Stimulated activated CD4-positive, alpha-beta T cell treated with anti-CD3 and anti-CD28 coated beads, Interleukin-4, amount 100 ng/mL, for 4 hours (primary cell): ENCODE data around the gene CMYA5.
"Not testable (repeated sequence)": the region's sequence is repeated elsewhere in the genome, so short reads cannot be mapped to it uniquely, and the experiment has no call there.

Experiments
- DNase-seq, 2 experiments: peaks; one replicate each; pipeline ENCODE4 v3.0.0-alpha.2; 2020

Gene CMYA5

DNA sequence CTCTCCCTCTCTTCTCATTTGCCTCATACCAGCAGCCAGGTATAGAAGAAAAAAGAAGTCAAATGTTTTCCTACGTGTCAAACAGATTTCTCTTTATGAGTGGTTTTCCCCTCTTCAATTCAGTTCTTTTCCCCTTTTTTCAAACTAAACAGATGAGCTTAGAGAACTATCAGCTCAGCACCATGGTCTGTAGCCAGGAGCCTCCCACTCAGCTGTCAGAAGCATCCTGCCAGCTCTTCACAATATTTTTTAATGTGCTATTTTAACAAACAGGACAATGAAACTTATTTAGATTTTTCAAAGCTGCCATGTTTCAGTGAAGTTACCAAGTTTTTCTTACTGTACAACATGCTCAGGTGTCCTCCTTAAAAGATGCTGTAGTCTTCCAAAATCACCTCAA is 63.5 kb downstream of the CMYA5 start:
- no peak for DNase-seq

DNA sequence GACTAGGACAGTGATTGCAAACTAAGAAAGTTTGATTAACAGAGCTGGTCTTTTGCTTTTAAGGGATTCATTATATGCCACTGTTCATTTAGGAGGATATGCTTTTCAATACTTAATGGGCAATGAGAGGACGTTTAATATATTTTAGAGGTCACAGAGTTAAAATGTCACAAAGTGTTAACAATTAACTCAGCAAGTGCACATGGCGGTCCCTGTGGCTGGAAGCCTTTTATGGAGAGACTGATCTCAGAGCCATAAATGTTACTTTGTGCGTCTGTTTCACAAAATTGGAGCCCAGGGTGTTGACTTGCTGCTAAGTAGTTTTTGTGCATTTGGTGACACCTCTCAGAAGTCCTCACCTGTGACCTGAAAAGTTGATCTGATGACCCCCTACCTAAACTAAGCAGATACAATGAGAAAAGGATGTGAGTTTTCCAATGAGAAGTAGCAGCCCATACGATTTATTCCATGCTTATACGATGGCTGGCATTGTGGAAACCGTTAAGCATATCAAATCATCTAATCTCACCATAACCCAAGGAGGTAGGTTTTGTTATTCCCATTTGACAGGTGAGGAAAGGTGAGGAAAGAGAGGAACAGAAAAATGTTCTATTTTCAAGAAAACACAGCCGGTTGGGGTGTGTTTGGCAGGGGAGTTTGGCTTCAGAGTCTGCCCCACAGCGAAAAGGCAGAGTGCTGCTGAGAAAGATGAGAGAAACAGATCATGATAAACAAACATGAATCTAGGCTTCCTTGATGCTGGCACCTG is 64.4 kb downstream of the CMYA5 start:
- DNase-seq: no peak

DNA sequence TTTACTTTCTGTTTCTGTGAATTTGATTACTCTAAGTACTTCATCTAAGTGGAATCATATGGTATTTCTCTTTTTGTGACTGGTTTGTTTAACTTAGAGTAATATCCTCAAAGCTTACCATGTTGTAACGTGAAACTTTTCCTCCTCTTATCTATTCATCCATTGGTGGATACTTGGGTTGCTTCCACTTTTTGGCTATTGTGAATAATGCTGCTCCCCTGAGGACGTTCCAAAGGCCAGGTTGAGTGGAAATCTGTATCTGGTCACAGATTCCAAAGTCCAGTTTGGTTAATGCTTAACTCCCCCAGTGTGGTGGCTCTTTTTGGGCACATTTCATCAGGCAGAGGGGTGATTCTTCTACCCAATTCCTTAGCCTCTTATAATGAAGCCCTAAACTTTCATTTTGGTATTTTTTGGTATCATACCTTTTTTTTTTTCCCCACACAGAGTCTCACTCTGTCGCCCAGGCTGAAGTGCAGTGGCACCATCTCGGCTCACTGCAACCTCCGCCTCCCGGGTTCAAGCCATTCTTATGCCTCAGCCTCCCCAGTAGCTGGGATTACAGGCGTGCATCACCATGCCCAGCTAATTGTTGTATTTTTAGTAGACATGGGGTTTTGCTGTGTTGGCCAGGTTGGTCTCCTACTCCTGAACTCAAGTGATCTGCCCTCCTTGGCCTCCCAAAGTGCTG is 65.4 kb downstream of the CMYA5 start:
- no peak for DNase-seq

DNA sequence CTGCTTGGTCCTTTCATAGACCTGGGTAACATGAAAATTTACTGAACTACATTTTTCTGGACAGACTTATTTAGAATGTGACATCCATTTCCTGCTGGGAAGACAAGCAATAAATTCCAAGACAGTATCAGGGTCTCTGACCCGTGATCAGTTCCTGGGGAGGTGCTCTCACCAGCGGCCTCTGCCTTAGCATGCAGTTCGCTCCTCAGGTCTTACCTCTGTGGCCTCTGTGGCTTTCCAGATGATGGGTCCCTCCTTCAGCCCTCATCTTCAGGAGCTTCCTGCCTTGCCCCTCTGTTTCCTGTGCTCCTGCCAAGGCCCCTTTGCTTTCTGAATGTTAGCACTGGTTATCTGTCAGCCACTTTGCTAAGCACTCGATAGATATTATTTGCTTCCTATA is 66.4 kb downstream of the CMYA5 start:
- DNase-seq: no peak

DNA sequence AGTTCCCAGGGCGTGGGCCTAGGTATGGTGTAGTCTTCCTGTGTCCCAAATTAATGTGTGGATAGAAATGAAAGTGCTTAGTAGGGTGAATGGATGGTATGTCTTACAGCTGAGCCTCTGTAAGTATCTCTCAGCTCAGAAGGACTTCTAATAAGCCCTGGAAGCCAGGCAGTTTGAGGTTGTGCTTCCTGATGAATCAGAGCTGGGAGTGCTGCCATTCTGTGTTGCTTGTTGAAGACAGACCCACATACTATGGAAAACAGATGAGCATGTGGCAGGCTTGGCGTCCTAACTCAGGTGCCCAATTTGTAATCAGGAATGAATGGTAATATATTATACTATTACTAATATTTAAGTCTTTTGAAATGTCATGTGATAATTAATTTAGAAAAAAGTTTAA is 69.8 kb downstream of the CMYA5 start:
- DNase-seq: no peak

DNA sequence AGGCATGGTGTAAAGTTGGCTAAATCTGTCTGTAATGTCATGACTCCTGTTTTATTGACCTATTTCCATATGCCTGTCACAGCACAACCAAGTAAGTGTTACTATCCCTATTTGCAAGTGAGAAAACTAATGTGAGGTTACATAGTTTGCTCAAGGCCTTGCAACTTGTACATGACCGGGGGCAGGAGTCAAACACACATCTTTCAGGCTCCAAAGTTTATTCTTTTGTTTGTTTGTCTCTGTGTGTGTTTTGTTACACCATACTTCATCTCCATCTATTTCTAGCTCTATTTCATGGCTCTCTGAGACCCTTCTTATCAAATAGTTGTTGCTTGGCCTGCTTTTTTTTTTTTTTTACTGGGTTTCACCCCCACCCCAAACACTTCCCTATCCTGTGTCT is 70.2 kb downstream of the CMYA5 start:
- DNase-seq: no peak

DNA sequence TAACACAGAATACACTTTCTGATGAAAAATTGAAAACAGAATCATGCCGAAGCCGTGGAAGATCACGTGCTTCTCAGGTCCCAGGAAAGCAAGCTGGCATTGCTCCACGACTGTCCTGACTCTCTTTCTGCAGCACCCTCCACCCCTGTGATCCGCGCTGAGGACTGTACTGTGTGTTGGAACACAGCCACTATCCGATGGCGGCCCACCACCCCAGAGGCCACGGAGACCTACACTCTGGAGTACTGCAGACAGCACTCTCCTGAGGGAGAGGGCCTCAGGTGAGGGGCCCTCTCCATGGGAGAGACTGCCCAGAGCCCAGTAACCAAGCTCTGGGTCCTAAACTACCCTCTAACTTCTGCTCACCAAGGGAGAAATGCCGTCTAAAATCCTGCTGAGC is 73.3 kb downstream of the CMYA5 start:
- no peak for DNase-seq

DNA sequence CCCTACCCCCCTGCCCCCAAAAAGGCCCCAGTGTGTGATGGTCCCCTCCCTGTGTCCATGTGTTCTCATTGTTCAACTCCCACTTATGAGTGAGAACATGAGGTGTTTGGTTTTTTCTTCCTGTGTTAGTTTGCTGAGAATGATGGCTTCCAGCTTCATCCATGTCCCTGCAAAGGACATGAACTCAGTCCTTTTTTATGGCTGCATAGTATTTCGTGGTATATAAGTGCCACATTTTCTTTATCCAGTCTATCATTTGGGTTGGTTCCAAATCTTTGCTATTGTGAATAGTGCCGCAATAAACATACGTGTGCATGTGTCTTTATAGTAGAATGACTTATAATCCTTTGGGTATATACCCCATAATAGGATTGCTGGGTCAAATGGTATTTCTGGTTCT is 74.5 kb downstream of the CMYA5 start:
- not testable (repeated sequence) for DNase-seq

DNA sequence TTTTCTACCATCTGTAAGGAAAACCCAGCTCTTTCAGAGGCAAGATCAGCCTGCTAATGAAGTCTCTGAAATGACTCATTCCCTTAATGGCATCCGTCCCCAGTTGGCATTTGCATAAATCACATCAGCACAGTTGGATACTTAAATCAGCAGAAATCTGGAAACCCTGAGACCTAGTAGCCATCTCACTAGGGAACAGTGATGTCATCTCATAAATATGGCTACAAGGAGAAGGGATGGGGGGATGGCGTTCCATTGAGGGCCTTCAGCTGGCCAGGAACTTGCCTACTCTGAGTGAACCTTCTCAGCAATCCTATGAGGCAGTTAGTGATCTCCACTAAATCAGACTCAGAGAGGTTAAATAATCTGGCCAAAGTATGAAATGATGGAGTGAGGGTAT is 81.8 kb downstream of the CMYA5 start:
- DNase-seq: no peak

DNA sequence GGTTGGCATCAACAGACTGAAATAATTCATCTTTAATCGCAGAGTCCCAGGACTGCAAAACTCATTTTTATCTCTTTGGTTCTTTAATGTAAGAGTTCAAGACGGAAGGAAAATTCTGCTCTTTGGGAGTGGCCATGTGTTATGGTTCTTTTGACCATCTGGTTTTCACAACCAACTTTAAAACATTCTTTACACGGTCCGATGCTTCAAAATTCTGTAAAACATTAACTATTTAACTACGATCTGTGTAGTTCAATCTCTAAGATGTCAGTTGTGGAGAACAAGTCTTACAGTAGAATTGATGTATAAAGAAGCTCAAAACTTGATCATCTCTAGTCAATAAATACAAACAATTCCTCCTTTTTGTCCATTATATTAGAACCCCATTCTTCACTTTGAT is 83.0 kb downstream of the CMYA5 start:
- no peak for DNase-seq

DNA sequence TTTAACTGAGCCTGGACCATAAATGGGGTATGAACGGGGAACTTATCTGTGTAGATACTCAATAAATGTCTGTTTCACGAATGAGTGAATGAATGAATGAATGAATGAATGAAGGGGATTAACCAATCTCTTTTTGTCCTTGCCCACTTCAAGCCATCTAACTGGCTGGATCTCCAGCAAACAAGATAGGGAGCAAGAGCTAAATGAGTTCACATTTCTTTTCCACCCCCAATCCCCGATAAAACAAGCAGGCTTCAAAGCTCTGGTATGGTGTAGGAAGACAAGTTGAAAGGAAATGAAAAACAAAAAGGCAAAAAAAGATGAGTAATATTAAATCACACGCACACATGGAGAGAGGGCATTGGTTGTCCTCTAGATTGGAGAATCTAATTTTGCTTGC is 84.0 kb downstream of the CMYA5 start:
- DNase-seq: no peak

DNA sequence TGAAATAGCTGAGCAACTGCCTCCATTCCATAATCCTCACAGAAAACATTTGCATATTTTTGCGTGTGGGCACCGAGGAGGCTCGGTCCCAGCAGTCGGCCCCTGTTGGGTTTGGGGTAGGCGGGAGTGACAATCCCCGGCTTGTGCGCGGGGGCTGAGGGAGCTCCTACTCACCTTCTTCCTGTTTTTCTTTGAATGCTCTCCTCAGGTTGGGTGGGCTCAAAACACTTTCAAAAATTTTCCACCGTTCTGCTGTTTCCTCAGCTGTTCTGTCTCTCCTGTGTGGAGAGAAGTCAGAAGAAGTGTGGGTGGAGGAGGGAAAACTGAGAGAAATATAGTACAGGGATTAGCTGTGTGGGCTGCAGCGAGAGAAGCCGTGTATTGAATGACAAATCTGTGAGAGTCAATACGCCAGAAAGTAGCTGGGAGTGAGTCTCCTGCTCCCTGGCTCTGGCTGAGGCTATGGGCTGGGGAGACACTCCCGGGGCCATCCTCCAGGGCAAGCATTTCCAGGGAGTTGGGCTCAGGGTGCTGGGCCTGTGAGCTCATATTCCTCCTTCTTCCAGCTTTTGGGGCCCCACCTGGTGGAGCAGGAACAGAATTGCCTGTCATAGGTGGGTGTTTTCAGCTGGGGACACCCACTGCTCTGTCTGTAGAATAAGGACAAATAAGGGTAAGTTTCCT is 84.7 kb downstream of the CMYA5 start:
- no peak for DNase-seq

DNA sequence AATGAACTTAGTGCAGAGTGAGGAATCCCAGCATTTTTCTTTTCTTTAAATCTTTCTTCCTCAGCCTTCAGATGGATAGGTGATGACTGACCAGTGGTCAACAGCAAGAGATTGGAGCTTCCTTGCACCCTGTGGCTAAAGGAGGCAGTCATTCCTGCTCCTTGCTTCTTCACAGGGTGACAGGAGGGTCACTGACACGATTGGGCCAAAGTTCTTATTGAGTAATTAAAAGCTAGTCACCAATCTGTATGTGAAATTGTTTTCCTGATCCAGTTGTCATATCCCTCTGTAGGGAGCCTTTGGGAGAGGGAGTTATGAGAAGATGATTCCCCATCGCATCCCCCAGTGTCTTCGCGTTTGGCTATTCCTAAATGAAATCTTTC is 85.2 kb downstream of the CMYA5 start:
- no peak for DNase-seq

DNA sequence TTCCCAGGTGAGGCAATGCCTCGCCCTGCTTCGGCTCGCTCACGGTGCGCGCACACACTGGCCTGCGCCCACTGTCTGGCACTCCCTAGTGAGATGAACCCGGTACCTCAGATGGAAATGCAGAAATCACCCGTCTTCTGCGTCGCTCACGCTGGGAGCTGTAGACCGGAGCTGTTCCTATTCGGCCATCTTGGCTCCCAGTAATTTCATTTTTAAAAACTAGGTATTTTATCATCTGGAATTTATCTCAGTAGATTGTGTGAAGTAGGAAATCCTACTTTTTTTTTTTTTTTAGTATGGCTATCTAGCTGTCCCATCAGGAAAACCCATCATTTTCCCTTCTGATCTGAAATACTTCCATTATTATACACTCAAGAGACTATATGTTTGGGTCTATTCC is 95.1 kb downstream of the CMYA5 start:
- DNase-seq: not testable (repeated sequence)

DNA sequence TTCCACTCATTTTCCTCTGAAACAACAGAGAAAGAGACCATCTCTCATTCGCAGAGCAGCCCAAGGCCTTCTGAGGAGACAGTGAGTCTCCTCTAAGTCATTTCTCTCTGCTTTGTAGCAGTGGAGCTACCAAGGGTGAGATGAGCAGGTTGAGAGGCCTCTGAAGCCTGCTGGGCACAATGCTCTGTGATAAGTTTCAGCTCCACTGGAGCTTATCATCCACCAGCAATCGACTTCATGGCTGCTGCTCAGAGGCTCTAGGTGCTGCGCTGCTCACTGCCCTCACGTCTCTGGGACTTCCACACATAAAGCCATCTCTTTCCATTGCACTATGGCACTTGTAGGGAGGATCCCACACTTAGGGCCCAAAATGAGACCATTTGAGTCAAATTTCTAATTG is 96.3 kb downstream of the CMYA5 start:
- no peak for DNase-seq

DNA sequence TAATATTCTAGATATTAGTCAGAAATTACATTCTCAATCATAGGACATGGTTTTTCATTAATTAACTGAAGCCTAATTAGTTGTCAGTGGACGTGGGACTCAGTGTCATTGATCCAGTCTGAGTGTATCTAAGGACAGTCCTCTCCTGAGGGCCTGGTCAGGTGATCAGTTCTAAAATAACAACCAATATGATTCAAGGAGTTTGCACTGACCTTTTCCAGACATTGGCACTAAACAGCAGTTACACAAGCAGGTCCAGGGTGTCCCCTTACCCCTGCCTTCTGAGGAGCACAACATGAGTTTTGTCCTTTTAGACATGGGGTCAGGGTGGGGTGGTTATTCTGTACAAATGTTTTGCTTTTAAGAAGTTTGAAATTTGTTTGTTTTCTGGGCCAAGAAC is 97.8 kb downstream of the CMYA5 start:
- no peak for DNase-seq

DNA sequence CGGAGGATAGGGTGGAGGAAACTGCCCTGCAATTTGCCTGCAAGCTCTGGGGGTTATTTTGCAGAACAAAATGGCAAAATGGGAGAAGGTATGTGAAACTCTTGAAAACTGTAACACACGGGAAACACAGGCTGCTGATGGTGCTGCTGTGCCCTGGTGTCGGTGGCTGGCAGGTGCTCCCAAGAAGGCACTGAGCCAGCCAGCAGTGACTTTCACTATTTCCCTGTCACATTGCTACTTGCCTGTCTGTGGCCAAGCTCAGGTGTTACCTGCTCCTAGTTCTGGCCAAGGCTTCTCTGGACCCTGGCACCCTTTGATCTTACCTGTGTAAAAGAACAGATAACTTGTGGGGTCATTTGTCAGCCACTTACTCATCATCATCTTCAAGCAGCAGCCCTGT is 102.2 kb downstream of the CMYA5 start:
- no peak for DNase-seq

DNA sequence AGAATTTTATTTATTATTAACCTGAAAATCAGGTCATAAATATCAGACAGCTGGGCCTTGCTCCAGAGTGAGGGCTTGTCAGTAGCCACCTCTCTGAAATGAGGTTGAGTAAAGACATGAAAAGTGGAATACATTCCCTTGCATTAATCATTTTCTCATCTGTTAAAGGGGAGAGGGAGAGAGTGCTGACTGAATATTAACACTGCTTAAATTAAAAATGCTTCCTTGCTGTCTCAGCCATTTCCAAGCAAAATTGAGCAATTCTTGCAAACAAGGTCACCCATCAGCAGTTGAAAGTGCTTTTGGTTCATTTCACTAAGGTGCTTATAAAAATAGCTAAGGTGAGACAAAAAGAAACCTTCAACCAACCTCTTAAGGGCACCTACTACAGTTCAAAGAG is 102.8 kb downstream of the CMYA5 start:
- no peak for DNase-seq

DNA sequence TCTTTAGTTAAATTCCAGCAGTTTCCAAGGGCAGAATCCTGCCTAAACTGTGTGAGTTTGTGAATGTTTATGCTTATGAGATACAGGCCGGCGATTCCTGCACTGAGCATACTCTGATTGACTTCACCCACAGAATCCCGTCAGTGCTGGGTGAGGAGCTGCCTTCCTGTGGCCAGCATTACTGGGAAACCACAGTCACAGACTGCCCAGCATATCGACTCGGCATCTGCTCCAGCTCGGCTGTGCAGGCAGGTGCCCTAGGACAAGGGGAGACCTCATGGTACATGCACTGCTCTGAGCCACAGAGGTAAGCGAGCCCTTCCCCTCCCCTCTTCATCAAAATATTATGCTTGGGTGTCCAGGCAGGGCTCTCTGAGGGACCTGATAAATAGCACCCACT is 103.7 kb downstream of the CMYA5 start:
- DNase-seq: no peak

DNA sequence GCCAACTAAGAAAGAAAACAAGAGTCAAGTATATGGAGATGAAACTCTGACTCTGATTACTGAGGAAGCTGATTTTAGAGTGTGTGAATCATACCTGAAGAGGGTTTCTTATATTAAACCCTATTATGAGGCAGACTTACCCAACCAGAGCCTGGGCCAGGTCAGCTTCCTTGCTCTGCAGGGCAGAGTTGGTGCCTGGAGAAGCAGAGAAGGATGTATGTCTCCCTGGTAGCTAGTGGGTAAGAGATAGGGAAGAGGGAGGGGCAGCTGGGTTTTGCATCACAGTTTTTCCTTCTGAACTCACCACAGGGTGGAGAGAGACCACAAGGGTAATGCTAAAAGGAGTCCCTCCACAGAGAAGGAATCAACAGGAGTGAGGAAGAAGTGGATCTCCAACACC is 104.1 kb downstream of the CMYA5 start:
- no peak for DNase-seq

DNA sequence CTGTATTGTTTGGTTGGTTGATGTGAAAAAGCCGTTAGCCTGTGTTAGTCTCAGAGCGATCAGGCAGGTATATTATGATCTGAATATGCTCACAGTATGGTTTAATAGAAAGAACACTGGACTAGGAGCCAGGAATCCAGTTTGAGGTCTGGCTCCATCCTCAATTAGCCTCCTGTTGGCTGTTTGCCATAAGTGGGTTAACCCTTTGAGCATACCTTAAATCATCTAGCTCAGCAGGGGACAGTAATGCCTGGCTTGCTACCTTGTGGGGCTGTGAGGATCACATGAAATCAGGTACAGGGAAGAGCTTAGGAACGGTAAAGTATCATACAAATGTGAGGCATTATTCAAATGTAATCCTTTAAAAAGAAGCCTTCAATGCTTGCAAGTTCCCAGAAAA is 104.7 kb downstream of the CMYA5 start:
- DNase-seq: no peak

DNA sequence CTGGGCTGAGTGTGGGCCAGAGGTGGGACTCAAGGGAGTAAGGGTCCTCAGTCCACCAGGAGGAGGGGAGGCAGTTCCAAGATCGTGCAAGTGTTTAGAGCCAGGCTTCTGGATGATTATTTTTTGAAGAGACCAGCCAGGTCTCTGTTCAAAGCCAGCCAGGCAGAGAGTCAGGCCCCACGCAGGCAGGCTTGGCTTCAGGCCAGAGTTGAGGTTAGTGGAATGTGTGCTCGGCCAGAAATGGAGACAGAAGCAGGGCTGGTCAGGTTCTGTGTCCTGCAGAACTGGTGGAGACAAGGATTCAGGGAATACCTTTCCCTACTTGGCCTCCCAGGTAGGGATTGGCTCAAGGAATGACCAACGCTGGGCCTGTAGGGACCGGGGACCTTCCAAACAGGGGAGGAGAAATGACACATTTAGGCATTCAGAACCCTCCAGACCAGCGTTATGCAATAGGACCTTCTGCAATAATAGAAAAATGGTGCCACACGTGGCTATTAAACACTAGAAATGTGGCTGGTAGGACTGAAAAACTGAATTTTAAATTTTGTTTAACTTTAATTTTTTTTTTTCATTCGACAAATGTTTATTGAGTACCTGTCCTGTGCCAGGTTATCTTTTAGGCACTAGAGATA is 106.2 kb downstream of the CMYA5 start:
- no peak for DNase-seq

DNA sequence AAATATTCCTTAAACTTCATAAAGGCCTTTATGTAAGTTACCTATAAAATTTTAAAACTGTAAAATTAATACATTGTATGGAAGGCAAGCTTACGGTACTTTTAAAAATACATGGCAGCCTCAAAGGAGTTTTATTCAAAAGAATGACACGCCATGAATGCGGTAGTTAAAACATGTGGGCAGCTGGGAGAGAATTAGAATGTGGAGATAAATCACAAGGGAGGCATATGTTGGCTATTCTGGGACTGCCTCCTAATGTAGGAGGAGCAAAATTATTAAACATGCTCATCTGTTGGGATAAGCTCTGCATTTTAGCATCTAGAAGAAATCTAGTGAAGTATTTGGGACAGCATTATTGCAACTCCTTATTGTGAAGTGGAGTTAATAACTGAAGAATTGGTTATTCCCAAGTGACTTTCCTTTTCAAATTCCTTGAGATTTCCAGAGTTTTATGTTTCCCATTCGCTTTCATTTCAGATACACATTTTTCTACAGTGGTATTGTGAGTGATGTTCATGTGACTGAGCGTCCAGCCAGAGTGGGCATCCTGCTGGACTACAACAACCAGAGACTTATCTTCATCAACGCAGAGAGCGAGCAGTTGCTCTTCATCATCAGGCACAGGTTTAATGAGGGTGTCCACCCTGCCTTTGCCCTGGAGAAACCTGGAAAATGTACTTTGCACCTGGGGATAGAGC is 109.4 kb downstream of the CMYA5 start:
- no peak for DNase-seq
